ENCODE measurements around the gene KEL. TPM values are rescaled to one million over a fixed set of nuclear protein-coding genes. Genes with fewer than 3 reads are reported as not detected.

KEL gene
- total RNA-seq, 1 donor = not detected

GRCh38 chr7:142956951-142957623, 5.1 kb downstream of the KEL start:
- H3K27me3 ChIP-seq (ENCODE audit: insufficient read depth, low read length) = no peaks in the 10 kb centered on the region
- H3K79me2 ChIP-seq (ENCODE audit: insufficient read depth, low read length) = no peaks in the 10 kb centered on the region
- no peak for DNase-seq (ENCODE audit: insufficient read length, low spot score, missing footprints)
- H3K36me3 ChIP-seq (ENCODE audit: insufficient read depth, low read length) = no peaks in the 10 kb centered on the region
- no peak overlapping the region for H2AFZ ChIP-seq (ENCODE audit: low read length)
- no peaks in the 10 kb centered on the region for H3K4me1 ChIP-seq (ENCODE audit: insufficient read depth, low read length)
- H3K27ac ChIP-seq (ENCODE audit: low read depth, low read length) = no peak overlapping the region
- H3K9me3 ChIP-seq (ENCODE audit: low read depth, low read length) = no peaks in the 10 kb centered on the region
- no peaks in the 10 kb centered on the region for H4K20me1 ChIP-seq (ENCODE audit: insufficient read depth, low read length)
- H3K4me2 ChIP-seq (ENCODE audit: insufficient read depth, low read length) = no peak overlapping the region
- no peak for TF ChIP-seq CTCF (IDR thresholded peaks at IDR 0.05; ENCODE audit: extremely low read depth, low read depth, low read length)
- no peak overlapping the region for H3K4me3 ChIP-seq (ENCODE audit: insufficient read depth, low read length)

DNA sequence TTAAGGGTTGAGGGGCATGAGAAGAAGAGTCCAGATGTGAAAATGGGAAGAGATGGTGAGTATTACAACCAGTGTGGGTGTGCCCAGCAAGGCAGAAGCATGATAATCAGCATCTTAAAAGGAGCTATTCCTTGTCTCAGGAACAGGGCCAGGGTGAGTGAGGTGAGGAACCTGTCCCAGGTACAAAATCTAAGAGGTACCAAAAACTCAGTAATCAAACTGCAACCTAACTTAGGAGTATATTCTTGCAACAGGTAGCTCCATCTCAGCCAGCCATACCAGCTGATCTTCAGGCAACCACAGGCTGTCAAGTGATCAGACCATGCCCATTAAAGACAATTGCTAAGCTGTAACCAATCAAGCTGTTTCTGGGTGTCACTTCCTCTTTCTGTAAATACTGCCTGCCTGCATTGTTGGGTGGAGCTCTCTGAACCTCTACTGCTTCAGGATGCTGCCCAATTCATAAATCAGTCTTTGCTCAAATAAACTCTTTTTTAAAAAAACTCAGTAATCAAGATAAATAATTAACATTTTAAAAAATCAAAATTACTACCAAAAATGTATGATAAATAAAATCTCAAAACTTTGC, 7.4 kb downstream of the KEL start:
- H3K27ac ChIP-seq (ENCODE audit: low read depth, low read length) = no peak overlapping the region
- H3K4me3 ChIP-seq (ENCODE audit: insufficient read depth, low read length) = no peak overlapping the region
- no peak overlapping the region for H2AFZ ChIP-seq (ENCODE audit: low read length)
- no peak for TF ChIP-seq CTCF (IDR thresholded peaks at IDR 0.05; ENCODE audit: extremely low read depth, low read depth, low read length)
- no peaks in the 10 kb centered on the region for H4K20me1 ChIP-seq (ENCODE audit: insufficient read depth, low read length)
- no peaks in the 10 kb centered on the region for H3K27me3 ChIP-seq (ENCODE audit: insufficient read depth, low read length)
- no peaks in the 10 kb centered on the region for H3K79me2 ChIP-seq (ENCODE audit: insufficient read depth, low read length)
- no peak overlapping the region for H3K4me2 ChIP-seq (ENCODE audit: insufficient read depth, low read length)
- H3K9me3 ChIP-seq (ENCODE audit: low read depth, low read length) = no peaks in the 10 kb centered on the region
- H3K4me1 ChIP-seq (ENCODE audit: insufficient read depth, low read length) = no peaks in the 10 kb centered on the region
- DNase-seq (ENCODE audit: insufficient read length, low spot score, missing footprints) = no peak
- no peaks in the 10 kb centered on the region for H3K36me3 ChIP-seq (ENCODE audit: insufficient read depth, low read length)

DNA sequence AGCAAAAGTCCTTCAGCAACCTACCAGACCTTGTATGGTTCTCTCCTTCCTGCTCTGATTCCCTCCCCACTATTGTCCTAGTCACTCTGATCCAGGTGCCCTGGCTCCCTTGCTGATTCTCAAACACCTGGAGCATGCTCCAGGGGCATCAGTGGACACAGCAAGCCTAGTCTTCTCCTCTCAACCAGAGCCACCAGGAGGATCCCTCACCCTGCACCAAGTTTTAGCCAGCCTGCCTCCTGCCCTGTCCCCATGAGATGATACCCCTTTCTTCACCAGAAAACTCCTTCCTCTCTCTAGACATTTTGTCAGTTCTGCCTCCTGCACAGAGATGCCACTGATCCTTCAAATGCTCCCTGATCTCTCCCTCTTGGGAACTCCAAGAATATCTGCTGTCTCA, 11.9 kb downstream of the KEL start:
- Histone ChIP-seq H3K4me2 (ENCODE audit: insufficient read depth, low read length) (no peak overlapping the region), H3K79me2 (ENCODE audit: insufficient read depth, low read length) (no peaks in the 10 kb centered on the region), H3K27ac (ENCODE audit: low read depth, low read length) (no peak overlapping the region), H3K4me1 (ENCODE audit: insufficient read depth, low read length) (no peaks in the 10 kb centered on the region), H3K9me3 (ENCODE audit: low read depth, low read length) (no peaks in the 10 kb centered on the region), H3K4me3 (ENCODE audit: insufficient read depth, low read length) (no peak overlapping the region), H3K27me3 (ENCODE audit: insufficient read depth, low read length) (no peaks in the 10 kb centered on the region), H2AFZ (ENCODE audit: low read length) (no peak overlapping the region), H4K20me1 (ENCODE audit: insufficient read depth, low read length) (no peaks in the 10 kb centered on the region), H3K36me3 (ENCODE audit: insufficient read depth, low read length) (no peaks in the 10 kb centered on the region)
- DNase-seq (ENCODE audit: insufficient read length, low spot score, missing footprints) = no peak
- TF ChIP-seq CTCF (IDR thresholded peaks at IDR 0.05; ENCODE audit: extremely low read depth, low read depth, low read length) = no peak

GRCh38 chr7:142948603-142949002, 13.6 kb downstream of the KEL start:
- no peak overlapping the region for H3K4me2 ChIP-seq (ENCODE audit: insufficient read depth, low read length)
- no peak overlapping the region for H3K27ac ChIP-seq (ENCODE audit: low read depth, low read length)
- no peaks in the 10 kb centered on the region for H3K36me3 ChIP-seq (ENCODE audit: insufficient read depth, low read length)
- H3K4me3 ChIP-seq (ENCODE audit: insufficient read depth, low read length) = no peak overlapping the region
- no peak for DNase-seq (ENCODE audit: insufficient read length, low spot score, missing footprints)
- H3K4me1 ChIP-seq (ENCODE audit: insufficient read depth, low read length) = no peaks in the 10 kb centered on the region
- TF ChIP-seq CTCF (IDR thresholded peaks at IDR 0.05; ENCODE audit: extremely low read depth, low read depth, low read length) = no peak
- H3K79me2 ChIP-seq (ENCODE audit: insufficient read depth, low read length) = no peaks in the 10 kb centered on the region
- H3K9me3 ChIP-seq (ENCODE audit: low read depth, low read length) = no peaks in the 10 kb centered on the region
- no peak overlapping the region for H2AFZ ChIP-seq (ENCODE audit: low read length)
- no peaks in the 10 kb centered on the region for H3K27me3 ChIP-seq (ENCODE audit: insufficient read depth, low read length)
- H4K20me1 ChIP-seq (ENCODE audit: insufficient read depth, low read length) = no peaks in the 10 kb centered on the region
